Choroid plexus epithelial cell (primary cell): Measurements from ENCODE around the gene IL24.

Source experiments
- DNase-seq: peaks from one replicate; pipeline ENCODE4 v3.0.0-alpha.2; 2010; ENCODE audit warnings: low read depth
- H3K4me3 ChIP-seq: 2 replicates; pipeline ENCODE4 v1.5.1; 2011; ENCODE audit warnings: low read depth, mild to moderate bottlenecking, control low read depth, low read length, moderate library complexity
- TF ChIP-seq, protein P1 (sequence below): conservative IDR thresholded peaks from 2 replicates; pipeline ENCODE4 v1.5.1; 2011; ENCODE audit warnings: low read depth, mild to moderate bottlenecking, control low read depth, inconsistent platforms, low read length, moderate library complexity

IL24 gene

DNA sequence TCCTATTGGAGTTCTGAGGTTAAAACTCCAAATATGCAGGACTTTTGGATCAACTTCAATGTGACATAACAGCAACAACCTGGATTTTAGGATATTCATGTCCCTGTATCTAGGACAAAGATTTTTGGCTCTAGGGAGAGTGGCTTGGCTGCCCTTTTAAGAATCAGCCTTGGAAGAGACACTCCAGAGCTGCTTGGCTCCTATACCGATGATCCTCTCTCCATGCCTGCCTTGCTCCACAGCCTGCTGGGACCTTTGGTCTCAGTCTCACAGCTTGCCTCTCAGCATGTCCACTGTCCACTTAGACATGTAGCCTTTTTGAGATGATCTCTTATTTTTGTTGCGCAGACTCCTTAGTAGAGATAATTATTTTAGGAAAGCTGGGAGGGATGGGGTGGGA is 29.0 kb downstream of the IL24 start:
- DNase-seq: no peak
- TF ChIP-seq, protein P1, sequence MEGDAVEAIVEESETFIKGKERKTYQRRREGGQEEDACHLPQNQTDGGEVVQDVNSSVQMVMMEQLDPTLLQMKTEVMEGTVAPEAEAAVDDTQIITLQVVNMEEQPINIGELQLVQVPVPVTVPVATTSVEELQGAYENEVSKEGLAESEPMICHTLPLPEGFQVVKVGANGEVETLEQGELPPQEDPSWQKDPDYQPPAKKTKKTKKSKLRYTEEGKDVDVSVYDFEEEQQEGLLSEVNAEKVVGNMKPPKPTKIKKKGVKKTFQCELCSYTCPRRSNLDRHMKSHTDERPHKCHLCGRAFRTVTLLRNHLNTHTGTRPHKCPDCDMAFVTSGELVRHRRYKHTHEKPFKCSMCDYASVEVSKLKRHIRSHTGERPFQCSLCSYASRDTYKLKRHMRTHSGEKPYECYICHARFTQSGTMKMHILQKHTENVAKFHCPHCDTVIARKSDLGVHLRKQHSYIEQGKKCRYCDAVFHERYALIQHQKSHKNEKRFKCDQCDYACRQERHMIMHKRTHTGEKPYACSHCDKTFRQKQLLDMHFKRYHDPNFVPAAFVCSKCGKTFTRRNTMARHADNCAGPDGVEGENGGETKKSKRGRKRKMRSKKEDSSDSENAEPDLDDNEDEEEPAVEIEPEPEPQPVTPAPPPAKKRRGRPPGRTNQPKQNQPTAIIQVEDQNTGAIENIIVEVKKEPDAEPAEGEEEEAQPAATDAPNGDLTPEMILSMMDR: no peak
- H3K4me3 ChIP-seq: no peak overlapping the region

- TF ChIP-seq, protein P1: no peak
- no peak for DNase-seq
- no peak overlapping the region for H3K4me3 ChIP-seq
Observed at GRCh38 chr1:206929524-206929923, 32.3 kb downstream of the IL24 start.

DNA sequence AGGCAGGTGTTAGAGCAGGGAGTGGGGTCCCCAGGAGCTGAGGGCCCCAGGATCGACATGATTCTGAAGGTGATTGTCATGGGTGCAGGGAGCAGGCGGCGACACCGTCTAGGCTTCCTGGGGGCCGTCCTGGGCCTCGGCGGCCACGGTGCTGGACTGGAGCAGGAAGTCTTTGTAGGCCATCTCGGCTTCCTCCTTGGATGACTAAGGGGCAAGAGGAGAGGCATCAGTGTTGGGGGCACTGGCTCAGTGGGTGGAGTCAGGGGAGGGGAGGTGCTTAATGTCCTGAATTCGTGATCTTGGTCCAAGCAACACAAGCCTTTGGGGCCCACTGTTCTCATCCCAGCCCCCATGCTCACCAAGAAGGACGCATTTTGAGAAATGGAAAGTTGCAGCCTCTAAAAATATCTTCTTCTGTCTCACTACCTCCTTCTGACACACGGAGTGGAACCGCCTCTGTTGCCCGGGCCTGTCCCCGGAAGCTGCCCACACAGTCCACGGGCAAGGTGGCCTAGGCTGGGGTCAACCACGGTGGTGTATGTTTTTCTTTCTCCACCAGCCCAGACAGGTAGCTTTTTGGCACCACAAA is 33.1 kb downstream of the IL24 start:
- TF ChIP-seq, protein P1: no peak
- no peak for DNase-seq
- no peak overlapping the region for H3K4me3 ChIP-seq

DNA sequence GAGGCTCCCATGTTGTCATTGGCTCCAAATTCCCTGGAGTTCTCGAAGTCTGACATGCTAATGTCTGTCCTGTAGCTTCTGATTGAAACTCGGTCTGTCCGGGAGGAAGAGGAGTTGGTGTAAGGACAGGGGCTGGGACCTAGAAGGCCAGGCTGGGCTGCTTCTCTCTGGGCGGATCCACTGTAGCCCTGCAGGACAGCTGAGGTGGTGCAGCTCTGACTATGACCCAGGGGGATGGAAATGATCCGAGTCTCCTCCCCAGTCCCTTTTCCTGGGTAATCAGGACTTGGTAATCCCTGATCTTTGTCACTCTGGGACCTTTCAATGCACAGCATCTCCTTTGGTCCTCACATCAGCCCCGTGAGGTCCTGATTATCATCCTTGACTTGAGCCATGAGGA is 34.5 kb downstream of the IL24 start:
- no peak for DNase-seq
- H3K4me3 ChIP-seq: no peak overlapping the region
- TF ChIP-seq, protein P1: peak; percentile 16

GRCh38 chr1:206932177-206932576 is 34.9 kb downstream of the IL24 start:
- DNase-seq: no peak
- no peak overlapping the region for H3K4me3 ChIP-seq
- TF ChIP-seq, protein P1: no peak

DNA sequence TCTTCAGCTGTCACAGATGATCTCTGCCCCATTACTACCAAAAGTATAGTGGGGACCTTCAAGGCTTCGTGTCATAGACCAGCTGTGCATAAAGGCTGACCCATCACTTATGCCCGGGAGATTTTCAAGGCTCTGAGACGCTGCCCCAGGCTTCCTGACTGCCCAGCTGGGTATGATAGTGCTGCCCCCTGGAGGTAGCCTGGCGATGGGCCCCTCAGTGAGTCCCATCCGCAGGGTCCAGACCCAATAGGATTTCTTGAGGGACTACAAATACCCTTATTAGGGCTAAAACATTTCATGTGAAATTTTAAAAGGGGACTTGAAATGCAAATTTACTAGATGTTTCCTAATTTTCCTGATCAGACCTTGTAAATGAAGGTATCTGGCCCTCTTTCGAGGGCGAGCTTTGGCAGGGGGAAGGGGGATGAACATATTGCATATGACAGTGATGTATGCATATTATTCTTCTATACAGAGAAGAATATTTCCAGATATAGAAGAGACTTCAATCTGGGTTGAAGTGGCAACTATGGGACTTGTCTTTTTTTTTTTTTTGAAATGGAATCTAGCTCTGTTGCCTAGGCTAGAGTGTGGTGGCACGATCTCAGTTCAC is 36.2 kb downstream of the IL24 start:
- peak; percentile 19 for DNase-seq
- H3K4me3 ChIP-seq: no peak overlapping the region

More for the DNA sequence above, 36.2 kb downstream of the IL24 start:
- TF ChIP-seq, protein P1: peak; percentile 61
